Body of pancreas (tissue), 4 donors: ENCODE measurements around the gene TCHH.

Experiments
- POLR2A ChIP-seq, 3 donors: fragments of 450-650 bp; IDR thresholded peaks; one replicate each; pipeline ENCODE4 v1.6.1; 2016; ENCODE audit warnings: antibody characterized with exemption in 3 of 3, mild to moderate bottlenecking in 2 of 3
- TF ChIP-seq, protein P1 (sequence below), 7 experiments: fragments of 450-650 bp in 4 of 7; fragments of 200-600 bp in 3 of 7; sonication (generic) in 3 of 7; IDR thresholded peaks; one replicate each; pipeline ENCODE4 v1.5.1; 2016 to 2019; ENCODE audit warnings: antibody characterized with exemption in 7 of 7

DNA sequence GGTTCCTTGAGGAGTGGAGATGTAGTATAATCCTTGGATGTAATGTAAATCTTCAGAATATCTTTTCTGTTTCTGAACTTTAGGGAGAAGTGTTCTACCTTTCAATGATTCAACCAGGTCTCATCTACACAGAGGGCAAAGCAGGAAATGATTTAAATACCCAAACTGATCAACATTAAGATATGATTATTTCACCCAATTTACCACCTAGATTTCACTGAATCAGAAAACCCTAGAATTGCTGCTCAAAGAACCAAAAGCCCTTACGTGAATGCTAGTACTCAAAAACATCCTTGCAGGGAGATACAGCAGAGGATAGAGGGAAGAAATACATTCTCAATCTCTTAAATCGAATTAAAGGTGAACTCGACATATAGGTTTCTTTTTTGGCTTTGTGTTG, 38.8 kb upstream of the TCHH start:
- no peak for TF ChIP-seq POLR2A (IDR thresholded peaks at IDR 0.05)
- TF ChIP-seq, protein P1, sequence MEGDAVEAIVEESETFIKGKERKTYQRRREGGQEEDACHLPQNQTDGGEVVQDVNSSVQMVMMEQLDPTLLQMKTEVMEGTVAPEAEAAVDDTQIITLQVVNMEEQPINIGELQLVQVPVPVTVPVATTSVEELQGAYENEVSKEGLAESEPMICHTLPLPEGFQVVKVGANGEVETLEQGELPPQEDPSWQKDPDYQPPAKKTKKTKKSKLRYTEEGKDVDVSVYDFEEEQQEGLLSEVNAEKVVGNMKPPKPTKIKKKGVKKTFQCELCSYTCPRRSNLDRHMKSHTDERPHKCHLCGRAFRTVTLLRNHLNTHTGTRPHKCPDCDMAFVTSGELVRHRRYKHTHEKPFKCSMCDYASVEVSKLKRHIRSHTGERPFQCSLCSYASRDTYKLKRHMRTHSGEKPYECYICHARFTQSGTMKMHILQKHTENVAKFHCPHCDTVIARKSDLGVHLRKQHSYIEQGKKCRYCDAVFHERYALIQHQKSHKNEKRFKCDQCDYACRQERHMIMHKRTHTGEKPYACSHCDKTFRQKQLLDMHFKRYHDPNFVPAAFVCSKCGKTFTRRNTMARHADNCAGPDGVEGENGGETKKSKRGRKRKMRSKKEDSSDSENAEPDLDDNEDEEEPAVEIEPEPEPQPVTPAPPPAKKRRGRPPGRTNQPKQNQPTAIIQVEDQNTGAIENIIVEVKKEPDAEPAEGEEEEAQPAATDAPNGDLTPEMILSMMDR (IDR thresholded peaks at IDR 0.05): no peak
